Activated CD4-positive, alpha-beta T cell treated with anti-CD3 and anti-CD28 coated beads, Interleukin-2, Interleukin-4, amounts not matched to agents 100 ng/mL and 50 ng/mL, durations not matched to agents 16 hours and 8 hours (primary cell): ENCODE results near the gene FCAR.
"Not testable (repeated sequence)": the region's sequence is repeated elsewhere in the genome, so short reads cannot be mapped to it uniquely, and the experiment has no call there.

Experiments used
- DNase-seq: peaks from one replicate; pipeline ENCODE4 v3.0.0-alpha.2; 2020; ENCODE audit warnings: low spot score

The FCAR gene

DNA sequence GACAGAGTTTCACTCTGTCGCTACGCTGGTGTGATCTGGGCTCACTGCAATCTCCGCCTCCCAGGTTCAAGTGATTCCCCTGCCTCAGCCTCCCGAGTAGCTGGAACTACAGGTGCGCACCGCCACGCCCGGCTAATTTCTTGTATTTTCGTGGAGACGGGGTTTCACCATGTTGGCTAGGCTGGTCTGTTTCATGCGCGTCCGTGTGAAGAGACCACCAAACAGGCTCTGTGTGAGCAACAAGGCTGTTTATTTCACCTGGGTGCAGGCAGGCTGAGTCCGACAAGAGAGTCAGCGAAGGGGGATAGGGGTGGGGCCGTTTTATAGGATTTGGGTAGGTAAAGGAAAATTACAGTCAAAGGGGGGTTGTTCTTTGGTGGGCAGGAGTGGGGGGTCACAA lies 20.1 kb downstream of the FCAR start:
- not testable (repeated sequence) for DNase-seq

DNA sequence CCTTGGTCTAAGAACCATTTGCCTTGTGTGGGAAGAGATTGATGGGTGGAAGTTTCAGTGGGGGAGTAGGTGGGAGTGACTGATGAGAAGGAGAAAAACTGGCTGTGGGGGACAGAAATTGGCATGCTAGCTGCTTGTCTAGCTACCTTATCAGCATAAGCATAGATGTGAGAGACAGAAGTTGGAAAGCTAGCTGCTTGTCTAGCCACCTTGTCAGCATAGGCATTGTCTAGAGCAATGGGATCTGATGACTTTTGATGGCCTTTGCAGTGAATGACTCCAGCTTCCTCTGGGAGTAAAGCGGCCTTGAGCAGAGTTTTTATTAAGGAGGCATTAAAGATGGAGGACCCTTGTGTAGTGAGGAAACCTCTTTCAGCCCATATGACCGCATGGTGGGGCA lies 22.0 kb downstream of the FCAR start:
- no peak for DNase-seq

- DNase-seq: not testable (repeated sequence)
These were observed 24.6 kb downstream of the FCAR start for GRCh38 chr19:54898685-54899084.

- DNase-seq: not testable (repeated sequence)
These were observed 25.6 kb downstream of the FCAR start for GRCh38 chr19:54899646-54900045.

GRCh38 chr19:54901153-54901552 lies 27.1 kb downstream of the FCAR start:
- not testable (repeated sequence) for DNase-seq

- no peak for DNase-seq
These were observed 28.0 kb downstream of the FCAR start for GRCh38 chr19:54902061-54902460.

DNA sequence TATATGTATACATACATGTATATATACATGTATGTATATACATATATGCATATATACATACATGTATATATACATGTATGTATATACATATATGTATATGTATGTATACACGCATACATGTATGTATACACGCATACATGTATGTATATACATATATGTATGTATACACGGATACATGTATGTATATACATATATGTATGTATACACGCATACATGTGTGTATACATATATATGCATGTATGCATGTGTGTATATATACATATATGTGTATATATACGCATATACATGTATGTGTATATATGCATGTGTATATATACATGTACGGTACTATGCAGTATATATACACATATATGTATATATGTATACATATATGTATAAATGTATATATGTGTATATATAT lies 29.3 kb downstream of the FCAR start:
- no peak for DNase-seq

DNA sequence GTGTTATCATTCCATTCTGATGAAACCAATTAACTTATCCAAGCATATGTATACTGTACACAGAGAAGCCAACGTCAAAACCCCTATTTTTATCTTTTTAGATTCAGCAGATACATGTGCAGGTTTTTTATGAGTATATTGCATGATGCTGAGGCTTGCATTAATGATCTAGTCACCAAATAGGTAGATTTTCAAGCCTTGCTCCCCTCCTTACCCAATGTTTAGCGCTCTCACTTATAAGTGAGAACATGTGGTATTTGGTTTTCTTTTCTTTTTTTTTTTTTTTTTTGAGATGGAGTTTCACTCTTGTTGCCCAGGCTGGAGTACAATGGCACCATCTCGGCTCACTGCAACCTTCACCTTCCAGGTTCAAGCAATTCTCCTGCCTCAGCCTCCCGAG lies 30.2 kb downstream of the FCAR start:
- not testable (repeated sequence) for DNase-seq

GRCh38 chr19:54905421-54905802 lies 31.4 kb downstream of the FCAR start:
- DNase-seq: no peak

GRCh38 chr19:54905803-54906511 lies 31.9 kb downstream of the FCAR start, which contains the start of gene NCR1:
Gene NCR1, plus strand, starts transcription at chr19:54906148. Its CDS starts 40 bp downstream, at chr19:54906188.
- peak; percentile 1 for DNase-seq

DNA sequence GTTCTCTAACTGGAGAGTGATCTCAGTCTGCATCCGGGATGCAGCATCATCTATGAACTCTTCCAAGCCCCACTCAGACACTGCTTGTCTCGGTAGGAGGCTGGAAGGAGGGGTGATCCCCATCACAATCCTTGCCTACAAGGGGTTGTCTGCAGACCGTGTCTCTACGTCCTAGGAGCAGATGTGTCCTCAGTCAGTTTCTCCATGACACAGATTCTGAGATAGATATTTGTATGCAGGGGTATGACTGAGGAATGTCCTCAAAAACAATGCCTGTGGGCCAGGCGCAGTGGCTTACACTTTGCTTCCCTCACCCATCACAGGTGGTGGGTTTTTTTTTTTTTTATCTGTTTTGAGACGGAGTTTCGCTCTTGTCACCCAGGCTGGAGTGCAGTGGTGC lies 32.8 kb downstream of the FCAR start:
- no peak for DNase-seq

DNA sequence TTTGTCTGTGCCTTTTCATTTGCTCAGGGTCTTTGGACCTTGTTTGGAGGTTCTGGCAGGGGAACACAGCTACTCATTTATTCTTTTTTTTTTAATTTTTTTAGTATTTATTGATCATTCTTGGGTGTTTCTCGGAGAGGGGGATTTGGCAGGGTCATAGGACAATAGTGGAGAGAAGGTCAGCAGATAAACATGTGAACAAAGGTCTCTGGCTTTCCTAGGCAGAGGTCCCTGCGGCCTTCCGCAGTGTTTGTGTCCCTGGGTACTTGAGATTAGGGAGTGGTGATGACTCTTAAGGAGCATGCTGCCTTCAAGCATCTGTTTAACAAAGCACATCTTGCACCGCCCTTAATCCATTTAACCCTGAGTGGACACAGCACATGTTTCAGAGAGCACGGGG lies 33.9 kb downstream of the FCAR start:
- not testable (repeated sequence) for DNase-seq

DNA sequence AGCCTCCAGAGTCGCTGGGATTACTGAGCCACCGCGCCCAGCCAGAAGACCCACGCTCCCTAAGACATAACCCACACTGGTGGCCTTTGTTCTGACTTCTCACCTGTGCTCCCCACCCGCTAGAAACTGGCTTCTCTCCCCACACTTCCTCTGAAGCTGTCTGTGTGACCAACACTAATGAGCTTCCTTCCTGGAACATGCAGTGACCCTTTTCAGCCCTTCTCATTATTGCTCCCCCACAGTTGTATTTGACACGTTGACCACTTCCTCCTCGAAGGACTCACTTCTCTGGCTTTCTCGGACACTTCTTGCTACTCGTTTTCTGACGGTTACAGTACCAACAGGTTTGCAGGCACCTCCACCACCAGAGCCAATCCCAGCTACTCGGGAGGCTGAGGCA lies 42.8 kb downstream of the FCAR start:
- DNase-seq: no peak

DNA sequence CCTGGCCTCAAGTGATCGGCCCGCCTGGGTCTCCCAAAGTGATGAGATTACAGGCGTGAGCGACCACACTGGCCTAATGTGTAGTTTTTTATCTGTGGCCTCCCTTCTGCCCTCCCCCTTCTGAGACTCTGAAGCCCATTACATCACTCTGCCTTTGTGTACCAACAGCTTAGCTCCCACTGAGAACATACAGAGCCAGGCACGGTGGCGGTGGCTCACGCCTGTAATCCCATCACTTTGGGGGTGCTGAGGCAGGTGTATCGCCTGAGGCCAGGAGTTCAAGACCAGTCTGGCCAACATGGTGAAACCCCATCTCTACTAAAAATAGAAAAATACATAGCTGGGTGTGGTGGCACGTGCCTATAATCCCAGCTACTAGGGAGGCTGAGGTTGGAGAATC lies 44.5 kb downstream of the FCAR start:
- no peak for DNase-seq

DNA sequence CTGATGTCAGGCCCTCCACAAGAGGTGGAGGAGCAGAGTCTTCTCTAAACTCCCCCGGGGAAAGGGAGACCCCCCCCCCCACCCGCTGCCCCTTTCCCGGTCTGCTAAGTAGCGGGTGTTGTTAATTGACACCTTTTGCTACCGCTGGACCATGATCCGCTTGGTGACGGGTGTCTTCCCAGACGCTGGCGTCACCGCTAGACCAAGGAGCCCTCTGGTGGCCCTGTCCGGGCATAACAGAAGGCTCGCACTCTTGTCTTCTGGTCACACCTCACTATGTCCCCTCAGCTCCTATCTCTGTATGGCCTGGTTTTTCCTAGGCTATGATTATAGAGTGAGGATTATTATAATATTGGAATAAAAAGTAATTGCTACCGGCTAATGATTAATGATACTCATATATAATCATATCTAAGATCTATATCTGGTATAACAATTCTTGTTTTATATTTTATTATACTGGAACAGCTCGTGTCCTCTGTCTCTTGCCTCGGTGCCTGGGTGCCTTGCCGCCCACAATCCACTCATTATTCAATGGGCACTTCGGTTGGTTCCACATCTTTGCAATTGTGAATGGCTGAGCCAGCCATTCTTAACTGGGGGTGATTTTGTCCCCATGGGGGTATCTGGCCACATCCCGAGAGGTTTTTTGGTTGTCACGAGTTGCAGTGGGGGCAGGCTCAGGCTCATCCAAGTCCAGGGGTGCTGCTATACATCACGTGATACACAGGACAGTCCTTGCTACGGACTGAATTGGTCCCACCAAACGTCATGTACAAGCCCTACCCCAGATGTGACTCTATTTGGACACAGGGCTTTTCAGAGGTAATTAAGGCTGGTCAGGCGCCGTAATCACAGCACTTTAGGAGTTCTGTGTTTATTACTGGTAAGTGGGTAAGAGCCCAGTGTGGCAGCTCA lies 45.9 kb downstream of the FCAR start:
- DNase-seq: not testable (repeated sequence)

- peak; percentile 3 for DNase-seq
These were observed 47.0 kb downstream of the FCAR start for GRCh38 chr19:54921082-54921481.

DNA sequence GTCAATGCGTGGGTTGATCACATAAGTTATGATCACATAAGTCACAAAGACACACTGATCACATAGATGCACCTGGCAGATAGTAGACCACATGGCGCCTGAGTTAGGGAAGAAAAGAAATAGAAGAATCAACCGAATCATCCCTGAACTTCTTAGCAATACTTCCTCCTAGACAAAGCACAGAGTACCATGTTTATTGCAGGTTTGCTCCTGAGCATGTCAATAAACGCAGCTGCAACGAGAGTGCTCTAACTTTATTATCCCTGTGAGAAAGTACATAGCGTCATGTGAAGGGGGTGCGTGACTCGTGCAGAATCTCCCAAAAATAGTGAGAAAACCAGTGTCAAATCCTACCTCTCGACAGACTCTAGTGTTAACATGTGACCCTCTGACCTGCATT lies 49.2 kb downstream of the FCAR start:
- no peak for DNase-seq

DNA sequence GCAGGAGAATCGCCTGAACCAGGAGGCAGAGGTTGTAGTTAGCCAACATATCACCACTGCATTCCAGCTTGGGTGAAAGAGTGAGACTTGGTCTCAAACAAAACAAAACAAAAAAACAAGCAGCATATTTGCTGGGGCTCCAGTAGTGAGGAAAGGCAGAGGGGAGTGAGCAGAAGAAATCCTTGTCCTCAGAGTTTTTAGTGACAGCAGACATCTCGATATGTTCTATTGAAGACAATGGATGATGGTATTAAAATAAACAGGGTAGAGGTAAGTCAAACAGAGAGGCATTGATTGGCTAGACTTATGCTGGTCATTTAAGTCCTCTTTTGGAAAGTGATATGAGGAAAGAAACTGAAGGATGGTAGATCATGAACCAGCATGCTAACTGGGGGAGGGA lies 54.3 kb downstream of the FCAR start:
- DNase-seq: no peak

GRCh38 chr19:54937926-54938325 lies 63.9 kb downstream of the FCAR start:
- DNase-seq: peak; percentile 57

DNA sequence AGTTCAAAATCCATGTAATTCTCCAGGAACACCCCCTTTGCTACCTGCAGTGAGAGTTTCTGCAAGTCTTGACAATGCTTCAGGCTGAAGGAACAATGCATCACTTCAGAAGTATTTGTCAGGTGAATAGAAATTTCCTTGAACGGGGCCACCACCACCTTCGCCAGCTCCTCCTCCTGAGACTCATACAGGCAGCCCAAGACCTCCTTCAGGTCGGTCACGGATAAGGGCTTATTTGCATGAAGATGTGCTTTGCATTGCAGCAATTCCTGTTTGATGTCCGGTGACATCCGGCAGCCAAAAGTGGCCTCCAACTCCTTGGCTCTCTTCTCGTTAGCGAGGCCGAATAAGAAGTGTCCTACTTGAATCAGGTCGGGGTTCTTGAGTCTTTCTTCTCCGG lies 64.9 kb downstream of the FCAR start:
- no peak for DNase-seq

- not testable (repeated sequence) for DNase-seq
These were observed 65.5 kb downstream of the FCAR start for GRCh38 chr19:54939538-54939937.
